Measurements from ENCODE around the gene XPNPEP1. TPM values are rescaled to one million over a fixed set of nuclear protein-coding genes. Genes with fewer than 3 reads are reported as not detected.

Gene XPNPEP1
- total RNA-seq, 1 donor: 123 TPM

DNA sequence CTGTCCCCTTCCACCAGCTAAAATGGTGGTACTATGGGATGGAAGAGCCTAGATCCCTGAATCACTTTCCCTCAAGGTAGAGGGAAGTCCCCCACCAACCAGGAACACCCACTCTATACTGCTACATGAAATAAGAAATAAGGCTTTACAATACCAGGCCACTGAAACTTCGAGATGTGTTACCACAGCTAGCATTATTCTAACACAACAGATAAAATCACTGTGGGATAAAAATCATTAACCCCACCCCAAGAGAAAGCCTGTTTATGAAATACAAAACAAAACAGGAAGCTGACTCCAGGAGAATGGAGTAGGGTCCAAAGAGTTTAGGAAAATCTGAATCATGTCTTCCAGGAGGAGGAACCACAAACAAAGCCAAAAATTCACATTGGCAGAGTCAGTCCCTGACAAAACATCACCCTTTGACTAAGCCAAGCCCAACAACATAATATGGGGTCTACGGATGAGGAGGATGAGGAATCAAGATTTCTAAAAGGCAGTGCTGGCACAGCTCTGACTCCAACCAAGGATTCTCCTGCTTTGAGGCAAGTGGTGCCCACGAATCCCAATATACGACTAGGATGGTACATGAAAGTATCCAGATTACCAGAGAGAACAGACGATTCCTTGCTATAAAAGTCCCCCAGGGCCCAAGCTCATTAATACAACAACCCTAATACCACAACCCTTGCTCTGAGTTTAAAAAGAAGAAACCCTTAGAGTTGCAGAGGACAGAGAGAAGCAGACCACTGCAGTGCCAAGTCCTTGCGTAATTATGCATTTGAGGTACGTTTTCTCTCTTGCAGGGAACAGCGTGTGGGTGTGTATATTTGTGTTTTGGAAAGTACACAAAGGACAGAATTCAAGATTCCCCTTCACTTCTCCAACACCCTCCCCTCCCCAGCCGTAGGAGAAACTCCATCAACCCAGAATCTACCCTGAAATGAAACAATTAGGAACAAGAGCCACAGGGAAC lies 23.7 kb downstream of the XPNPEP1 start:
- peak overlapping the region; percentile 24 for H3K4me3 ChIP-seq (ENCODE audit: insufficient read depth, low read length)
- peaks cover 3% of the 10 kb centered on the region for H3K36me3 ChIP-seq (ENCODE audit: insufficient read depth, low read length)
- H3K9me3 ChIP-seq (ENCODE audit: low read depth, low read length): no peaks in the 10 kb centered on the region
- peaks cover 66% of the 10 kb centered on the region for H3K79me2 ChIP-seq (ENCODE audit: insufficient read depth, low read length)
- peaks cover 65% of the 10 kb centered on the region for H3K4me1 ChIP-seq (ENCODE audit: insufficient read depth, low read length)
- no peaks in the 10 kb centered on the region for H3K27me3 ChIP-seq (ENCODE audit: insufficient read depth, low read length)
- no peak overlapping the region for H2AFZ ChIP-seq (ENCODE audit: low read length)
- peak overlapping the region; percentile 97 for H3K27ac ChIP-seq (ENCODE audit: low read depth, low read length)
- H3K4me2 ChIP-seq (ENCODE audit: insufficient read depth, low read length): peak overlapping the region; percentile 55
- H4K20me1 ChIP-seq (ENCODE audit: insufficient read depth, low read length): no peaks in the 10 kb centered on the region
- TF ChIP-seq, protein P1, sequence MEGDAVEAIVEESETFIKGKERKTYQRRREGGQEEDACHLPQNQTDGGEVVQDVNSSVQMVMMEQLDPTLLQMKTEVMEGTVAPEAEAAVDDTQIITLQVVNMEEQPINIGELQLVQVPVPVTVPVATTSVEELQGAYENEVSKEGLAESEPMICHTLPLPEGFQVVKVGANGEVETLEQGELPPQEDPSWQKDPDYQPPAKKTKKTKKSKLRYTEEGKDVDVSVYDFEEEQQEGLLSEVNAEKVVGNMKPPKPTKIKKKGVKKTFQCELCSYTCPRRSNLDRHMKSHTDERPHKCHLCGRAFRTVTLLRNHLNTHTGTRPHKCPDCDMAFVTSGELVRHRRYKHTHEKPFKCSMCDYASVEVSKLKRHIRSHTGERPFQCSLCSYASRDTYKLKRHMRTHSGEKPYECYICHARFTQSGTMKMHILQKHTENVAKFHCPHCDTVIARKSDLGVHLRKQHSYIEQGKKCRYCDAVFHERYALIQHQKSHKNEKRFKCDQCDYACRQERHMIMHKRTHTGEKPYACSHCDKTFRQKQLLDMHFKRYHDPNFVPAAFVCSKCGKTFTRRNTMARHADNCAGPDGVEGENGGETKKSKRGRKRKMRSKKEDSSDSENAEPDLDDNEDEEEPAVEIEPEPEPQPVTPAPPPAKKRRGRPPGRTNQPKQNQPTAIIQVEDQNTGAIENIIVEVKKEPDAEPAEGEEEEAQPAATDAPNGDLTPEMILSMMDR (IDR thresholded peaks at IDR 0.05; ENCODE audit: extremely low read depth, low read depth, low read length): no peak
- DNase-seq (ENCODE audit: insufficient read length, low spot score, missing footprints): no peak

DNA sequence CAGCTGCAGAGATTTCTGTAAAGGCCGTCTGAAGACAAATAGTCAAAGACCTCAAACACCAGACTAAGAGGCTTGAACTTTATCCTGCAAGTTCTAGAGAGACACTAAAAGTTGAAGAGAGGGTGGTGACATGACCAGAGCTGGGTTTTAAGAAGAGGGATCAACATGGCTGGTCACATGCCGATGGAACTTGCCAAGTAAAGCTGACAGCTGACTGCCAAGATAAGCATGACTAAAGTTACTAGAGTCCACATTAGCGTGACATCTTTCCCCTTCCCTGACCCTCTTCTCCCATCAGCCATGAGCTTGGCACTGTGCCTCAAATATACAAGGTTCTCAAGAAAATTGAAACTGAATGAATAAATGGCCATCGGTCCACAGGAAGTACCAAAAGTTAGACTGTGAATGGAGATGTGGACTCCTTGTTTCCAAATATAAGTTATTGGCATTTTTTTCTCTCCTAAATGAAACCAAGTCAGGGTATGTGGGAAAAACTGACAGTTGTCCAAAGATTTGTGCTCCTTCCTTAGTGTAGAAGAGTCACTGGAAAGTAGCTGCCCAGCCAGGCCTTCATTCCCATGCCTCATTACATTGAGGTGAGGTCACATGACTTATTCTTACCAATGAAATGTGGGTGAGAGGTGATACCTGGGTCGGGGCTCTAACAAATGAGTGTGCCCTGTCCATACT lies 24.5 kb downstream of the XPNPEP1 start:
- H3K79me2 ChIP-seq (ENCODE audit: insufficient read depth, low read length): peaks cover 61% of the 10 kb centered on the region
- peak overlapping the region; percentile 55 for H3K4me2 ChIP-seq (ENCODE audit: insufficient read depth, low read length)
- no peaks in the 10 kb centered on the region for H3K9me3 ChIP-seq (ENCODE audit: low read depth, low read length)
- H4K20me1 ChIP-seq (ENCODE audit: insufficient read depth, low read length): peaks cover 3% of the 10 kb centered on the region
- peak overlapping the region; percentile 24 for H3K4me3 ChIP-seq (ENCODE audit: insufficient read depth, low read length)
- DNase-seq (ENCODE audit: insufficient read length, low spot score, missing footprints): peak; percentile 80
- H3K36me3 ChIP-seq (ENCODE audit: insufficient read depth, low read length): peaks cover 2% of the 10 kb centered on the region
- TF ChIP-seq, protein P1 (IDR thresholded peaks at IDR 0.05; ENCODE audit: extremely low read depth, low read depth, low read length): no peak
- peak overlapping the region; percentile 97 for H3K27ac ChIP-seq (ENCODE audit: low read depth, low read length)
- H3K27me3 ChIP-seq (ENCODE audit: insufficient read depth, low read length): no peaks in the 10 kb centered on the region
- peaks cover 71% of the 10 kb centered on the region for H3K4me1 ChIP-seq (ENCODE audit: insufficient read depth, low read length)
- no peak overlapping the region for H2AFZ ChIP-seq (ENCODE audit: low read length)

DNA sequence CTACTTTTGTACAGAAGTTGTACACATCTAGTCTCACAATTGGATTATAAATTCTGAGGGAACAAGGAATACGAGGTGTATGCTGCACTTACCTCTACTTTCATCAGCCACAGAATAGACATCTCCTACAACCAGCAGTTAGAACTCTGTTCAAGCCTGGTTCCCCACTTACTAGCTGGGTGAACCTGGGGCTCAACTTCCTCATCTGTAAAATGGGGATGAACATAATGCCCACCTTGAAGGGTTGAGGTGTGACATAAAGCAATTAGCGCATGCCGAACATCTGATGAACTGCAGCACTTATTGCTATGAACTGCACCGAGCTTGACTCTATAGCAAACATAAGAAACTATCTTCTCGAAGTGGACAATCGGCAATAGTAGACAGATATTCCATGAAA lies 25.3 kb downstream of the XPNPEP1 start:
- Histone ChIP-seq H2AFZ (ENCODE audit: low read length) (no peak overlapping the region), H4K20me1 (ENCODE audit: insufficient read depth, low read length) (peaks cover 3% of the 10 kb centered on the region), H3K9me3 (ENCODE audit: low read depth, low read length) (no peaks in the 10 kb centered on the region), H3K27me3 (ENCODE audit: insufficient read depth, low read length) (no peaks in the 10 kb centered on the region), H3K27ac (ENCODE audit: low read depth, low read length) (peak overlapping the region; percentile 97), H3K4me1 (ENCODE audit: insufficient read depth, low read length) (peaks cover 66% of the 10 kb centered on the region), H3K36me3 (ENCODE audit: insufficient read depth, low read length) (peaks cover 2% of the 10 kb centered on the region), H3K4me2 (ENCODE audit: insufficient read depth, low read length) (no peak overlapping the region), H3K4me3 (ENCODE audit: insufficient read depth, low read length) (no peak overlapping the region), H3K79me2 (ENCODE audit: insufficient read depth, low read length) (peaks cover 61% of the 10 kb centered on the region)
- no peak for DNase-seq (ENCODE audit: insufficient read length, low spot score, missing footprints)
- TF ChIP-seq, protein P1 (IDR thresholded peaks at IDR 0.05; ENCODE audit: extremely low read depth, low read depth, low read length): no peak

DNA sequence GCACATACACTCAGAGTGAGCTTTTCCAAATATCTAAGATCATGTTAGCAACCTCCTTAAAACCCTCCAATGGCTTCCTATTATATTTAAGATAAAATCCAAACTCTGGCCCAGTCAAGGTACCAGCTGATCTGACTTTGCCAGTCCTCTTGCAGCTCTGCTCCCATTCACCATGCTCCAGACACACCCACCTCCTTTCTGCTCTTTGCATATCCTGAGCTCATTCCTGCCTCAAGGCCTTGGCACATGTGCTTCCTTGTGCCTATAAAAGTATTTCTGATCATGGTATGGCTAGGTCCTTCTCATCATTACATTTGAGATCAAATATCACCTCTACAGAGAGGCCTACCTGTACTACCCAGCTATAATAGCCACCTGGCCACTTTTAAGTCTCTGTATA lies 27.5 kb downstream of the XPNPEP1 start:
- Histone ChIP-seq H3K79me2 (ENCODE audit: insufficient read depth, low read length) (peaks cover 53% of the 10 kb centered on the region), H3K4me2 (ENCODE audit: insufficient read depth, low read length) (no peak overlapping the region), H3K9me3 (ENCODE audit: low read depth, low read length) (no peaks in the 10 kb centered on the region), H3K4me3 (ENCODE audit: insufficient read depth, low read length) (no peak overlapping the region), H3K36me3 (ENCODE audit: insufficient read depth, low read length) (peaks cover 9% of the 10 kb centered on the region), H3K4me1 (ENCODE audit: insufficient read depth, low read length) (peaks cover 78% of the 10 kb centered on the region), H2AFZ (ENCODE audit: low read length) (no peak overlapping the region), H4K20me1 (ENCODE audit: insufficient read depth, low read length) (peaks cover 8% of the 10 kb centered on the region), H3K27ac (ENCODE audit: low read depth, low read length) (peak overlapping the region; percentile 79), H3K27me3 (ENCODE audit: insufficient read depth, low read length) (no peaks in the 10 kb centered on the region)
- DNase-seq (ENCODE audit: insufficient read length, low spot score, missing footprints): no peak
- TF ChIP-seq, protein P1 (IDR thresholded peaks at IDR 0.05; ENCODE audit: extremely low read depth, low read depth, low read length): no peak

Measured in osteoblast (primary cell).